Fibroblast of skin of scalp (primary cell): Measurements from ENCODE around the gene SPHK1.

ENCODE experiments used
- DNase-seq: peaks from one replicate; pipeline ENCODE4 v3.0.0-alpha.2; 2013

The SPHK1 gene

GRCh38 chr17:76434870-76435269 is 50.5 kb downstream of the SPHK1 start:
- DNase-seq: no peak

- DNase-seq: no peak
Observed at GRCh38 chr17:76435751-76436150, 51.3 kb downstream of the SPHK1 start.
